Left ventricle myocardium inferior (tissue), 1 donor: ENCODE measurements around the gene LIMK1. TPM values are rescaled to one million over a fixed set of nuclear protein-coding genes. Genes with fewer than 3 reads are reported as not detected.

ENCODE experiments used
- DNase-seq: peaks from one replicate; pipeline ENCODE4 v3.0.0-alpha.2; 2020
- H3K27ac ChIP-seq: fragments of 200-600 bp; replicated peaks from 2 replicates; pipeline ENCODE4 v1.8.0; 2021
- H3K27me3 ChIP-seq: fragments of 200-600 bp; 2 replicates; pipeline ENCODE4 v1.8.0; 2021; ENCODE audit warnings: low read depth
- H3K36me3 ChIP-seq: fragments of 200-600 bp; 2 replicates; pipeline ENCODE4 v1.8.0; 2021
- H3K4me1 ChIP-seq: fragments of 200-600 bp; 2 replicates; pipeline ENCODE4 v1.8.0; 2021
- H3K4me3 ChIP-seq: fragments of 200-600 bp; 2 replicates; pipeline ENCODE4 v1.8.0; 2021; ENCODE audit warnings: mild to moderate bottlenecking, moderate library complexity
- H3K9me3 ChIP-seq: fragments of 200-600 bp; replicated peaks from 2 replicates; pipeline ENCODE4 v1.8.0; 2021
- CTCF ChIP-seq: fragments of 200-600 bp; IDR thresholded peaks from 2 replicates; pipeline ENCODE4 v1.8.0; 2021; ENCODE audit warnings: antibody characterized with exemption, mild to moderate bottlenecking, borderline replicate concordance
- intact Hi-C: fragments of 100-400 bp; cut with micrococcal nuclease; formaldehyde crosslinking; loops from one replicate; pipeline ENCODE4 v1.11.0; 2022
- total RNA-seq: library from RNA; stranded (reverse); fragmentation: NEBNext Ultra II Directional; extraction: Animal tissue kit (Norgen Biotek cat#: 25700); gene quantifications from one replicate; pipeline ENCODE4 v1.2.1, GENCODE V29; 2021
- donor health status: DM: no; HTN: yes; CAD: no; lungs with severe emphysema.

The LIMK1 gene
- total RNA-seq, 1 donor from 2014 or later: 10.1 TPM

- H3K27ac ChIP-seq: peak overlapping the region; percentile 40
- no peaks in the 10 kb centered on the region for H3K27me3 ChIP-seq
- intact Hi-C loops: no loop called here
- H3K4me1 ChIP-seq: no peaks in the 10 kb centered on the region
- H3K9me3 ChIP-seq: no peaks in the 10 kb centered on the region
- H3K4me3 ChIP-seq: no peak overlapping the region
- H3K36me3 ChIP-seq: peaks cover 78% of the 10 kb centered on the region
- peak; percentile 47 for DNase-seq
- no peak for TF ChIP-seq CTCF
Measured at GRCh38 chr7:74101061-74101681, 17.6 kb downstream of the LIMK1 start.

GRCh38 chr7:74103219-74103772 lies 19.7 kb downstream of the LIMK1 start:
- Histone ChIP-seq H3K27me3 (no peaks in the 10 kb centered on the region), H3K27ac (no peak overlapping the region), H3K9me3 (no peaks in the 10 kb centered on the region), H3K4me1 (no peaks in the 10 kb centered on the region), H3K36me3 (peaks cover 80% of the 10 kb centered on the region), H3K4me3 (no peak overlapping the region)
- TF ChIP-seq CTCF: no peak
- intact Hi-C loops: no loop called here
- DNase-seq: no peak

GRCh38 chr7:74104702-74105101 lies 21.1 kb downstream of the LIMK1 start:
- no peak for TF ChIP-seq CTCF
- Histone ChIP-seq H3K27ac (no peak overlapping the region), H3K4me1 (no peaks in the 10 kb centered on the region), H3K27me3 (no peaks in the 10 kb centered on the region), H3K4me3 (no peak overlapping the region), H3K9me3 (no peaks in the 10 kb centered on the region), H3K36me3 (peaks cover 85% of the 10 kb centered on the region)
- DNase-seq: no peak
- intact Hi-C loops: no loop called here

- H3K27me3 ChIP-seq: no peaks in the 10 kb centered on the region
- no peak overlapping the region for H3K27ac ChIP-seq
- no peaks in the 10 kb centered on the region for H3K4me1 ChIP-seq
- DNase-seq: no peak
- H3K36me3 ChIP-seq: peaks cover 88% of the 10 kb centered on the region
- intact Hi-C loops: no loop called here
- no peaks in the 10 kb centered on the region for H3K9me3 ChIP-seq
- no peak overlapping the region for H3K4me3 ChIP-seq
- TF ChIP-seq CTCF: no peak
Measured at GRCh38 chr7:74105992-74106391, 22.4 kb downstream of the LIMK1 start.

GRCh38 chr7:74106846-74107245 lies 23.2 kb downstream of the LIMK1 start:
- Histone ChIP-seq H3K27me3 (no peaks in the 10 kb centered on the region), H3K27ac (no peak overlapping the region), H3K4me3 (no peak overlapping the region), H3K36me3 (peaks cover 89% of the 10 kb centered on the region), H3K4me1 (no peaks in the 10 kb centered on the region), H3K9me3 (no peaks in the 10 kb centered on the region)
- DNase-seq: no peak
- intact Hi-C loops: no loop called here
- no peak for TF ChIP-seq CTCF
